HG02623 (cell line): Measurements from ENCODE around the gene RAC3.

Experiments used
- ATAC-seq: cut with Tn5 transposase; IDR thresholded peaks from one replicate; pipeline ENCODE4 v1.9.1; 2021; ENCODE audit warnings: moderate library complexity; ENCODE audit not compliant: unreplicated experiment

The RAC3 gene

DNA sequence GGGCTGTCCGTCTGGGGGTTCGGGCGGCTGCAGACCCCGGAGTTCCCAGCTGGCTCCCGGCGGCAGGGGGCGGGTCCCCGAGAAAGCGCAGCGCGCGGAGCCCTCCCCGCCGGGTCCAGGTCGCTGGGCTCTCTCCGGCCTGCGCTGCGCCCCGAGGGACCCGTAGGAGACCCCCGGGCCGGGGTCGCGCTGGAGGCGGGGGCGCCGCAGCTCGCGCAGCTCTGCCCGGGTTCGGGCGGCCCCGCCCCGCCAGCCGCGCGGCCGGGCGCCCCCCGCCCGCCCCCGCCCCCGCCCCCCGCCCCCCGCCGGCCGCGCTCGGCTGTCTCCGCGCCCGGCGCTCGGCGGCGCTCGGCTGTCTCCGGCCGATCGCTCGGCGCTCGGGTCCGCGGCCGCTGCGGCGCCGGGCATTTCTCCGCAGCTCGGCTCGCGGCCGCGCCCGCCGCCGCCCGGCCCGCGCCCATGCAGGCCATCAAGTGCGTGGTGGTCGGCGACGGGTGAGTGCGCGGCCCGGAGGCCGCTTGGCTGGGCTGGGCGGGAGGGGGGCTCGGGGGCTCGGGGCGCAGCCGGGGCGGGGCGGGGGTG, at the start of gene RAC3:
Gene RAC3, plus strand, starts transcription at position 376 of the 582 bp plus-strand sequence. Its CDS starts 84 bp downstream, at position 460.
- ATAC-seq: no peak

DNA sequence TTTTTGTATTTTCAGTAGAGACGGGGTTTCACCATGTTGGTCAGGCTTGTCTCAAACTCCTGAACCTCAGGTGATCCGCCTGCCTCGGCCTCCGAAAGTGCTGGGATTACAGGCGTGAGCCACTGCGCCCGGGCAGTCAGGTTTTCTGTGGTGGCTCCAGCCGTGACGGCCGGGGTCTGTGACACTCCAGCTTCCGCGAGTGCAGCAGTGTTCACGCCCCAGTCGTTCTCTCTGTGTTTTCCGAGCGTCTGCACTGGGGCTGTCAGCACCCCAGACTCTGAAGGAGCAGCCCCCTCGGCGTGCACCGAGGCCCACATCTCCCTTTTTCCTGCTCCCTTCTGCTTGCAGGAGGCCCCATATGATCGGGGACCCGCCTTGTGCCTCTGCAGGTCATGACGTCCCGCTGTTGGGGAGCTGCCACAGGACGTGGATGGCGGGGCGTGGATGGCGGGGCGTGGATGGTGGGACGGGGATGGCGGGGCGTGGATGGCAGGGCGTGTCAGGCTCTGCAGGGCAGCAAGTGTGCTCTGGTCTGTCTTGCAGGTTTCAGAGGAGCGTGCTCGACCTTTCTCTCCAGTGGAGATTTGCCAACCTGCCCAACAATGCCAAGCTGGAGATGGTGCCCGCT, 48.4 kb upstream of the RAC3 start:
- ATAC-seq: no peak

DNA sequence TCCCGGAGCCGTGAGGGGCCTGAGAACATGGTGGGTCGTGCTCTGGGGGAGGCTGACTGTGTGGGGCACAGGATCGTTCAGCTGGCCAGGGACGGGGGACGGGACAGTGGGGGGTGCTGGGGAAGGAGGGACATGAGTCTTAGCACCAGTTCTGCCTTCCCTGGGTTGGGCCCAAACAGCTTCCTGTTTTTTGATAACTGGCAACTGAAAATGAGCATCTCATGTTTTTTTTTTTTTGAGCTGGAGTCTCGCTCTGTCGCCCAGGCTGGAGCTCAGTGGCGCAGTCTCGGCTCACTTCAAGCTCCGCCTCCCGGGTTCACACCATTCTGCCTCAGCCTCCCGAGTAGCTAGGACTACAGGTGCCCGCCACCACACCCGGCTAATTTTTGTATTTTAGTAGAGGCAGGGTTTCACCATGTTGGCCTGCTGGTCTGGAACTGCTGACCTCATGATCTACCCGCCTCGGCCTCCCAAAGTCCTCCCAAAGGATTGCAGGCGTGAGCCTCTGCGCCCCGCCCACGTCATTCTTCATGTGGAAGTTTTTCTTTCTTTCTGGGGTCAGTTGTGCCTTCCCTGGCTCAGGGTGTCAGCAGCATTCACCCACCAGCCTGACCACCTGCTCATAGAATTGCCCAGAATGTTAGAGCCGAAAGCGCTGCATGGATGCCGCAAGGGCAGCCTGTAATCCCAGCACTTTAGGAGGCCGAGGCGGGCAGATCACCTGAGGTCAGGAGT, 47.7 kb upstream of the RAC3 start:
- ATAC-seq: no peak

DNA sequence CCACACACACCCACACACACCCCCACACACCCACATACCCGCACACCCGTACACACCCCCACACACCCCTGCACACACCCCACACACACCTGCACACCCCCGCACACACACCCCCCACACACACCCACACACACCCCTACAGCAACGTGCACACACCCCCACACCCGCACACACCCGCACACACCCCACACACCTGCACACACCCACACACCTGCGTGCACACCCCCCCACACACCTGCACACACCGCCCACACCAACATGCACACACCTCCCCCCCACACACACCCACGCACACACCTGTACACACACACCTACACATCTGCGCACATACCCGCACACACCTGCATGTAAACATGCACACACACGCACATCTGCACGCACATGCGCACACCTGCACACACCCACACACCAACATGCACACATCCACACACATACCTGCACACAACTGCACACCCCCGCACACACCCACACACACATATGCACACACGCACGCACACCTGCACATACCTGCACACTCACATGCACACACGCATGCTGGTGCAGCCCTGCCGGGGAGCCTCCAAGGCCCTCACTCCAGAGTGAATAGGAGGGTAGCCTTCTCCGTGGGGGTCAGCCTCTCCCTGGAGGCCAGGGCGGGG, 46.6 kb upstream of the RAC3 start:
- no peak for ATAC-seq

DNA sequence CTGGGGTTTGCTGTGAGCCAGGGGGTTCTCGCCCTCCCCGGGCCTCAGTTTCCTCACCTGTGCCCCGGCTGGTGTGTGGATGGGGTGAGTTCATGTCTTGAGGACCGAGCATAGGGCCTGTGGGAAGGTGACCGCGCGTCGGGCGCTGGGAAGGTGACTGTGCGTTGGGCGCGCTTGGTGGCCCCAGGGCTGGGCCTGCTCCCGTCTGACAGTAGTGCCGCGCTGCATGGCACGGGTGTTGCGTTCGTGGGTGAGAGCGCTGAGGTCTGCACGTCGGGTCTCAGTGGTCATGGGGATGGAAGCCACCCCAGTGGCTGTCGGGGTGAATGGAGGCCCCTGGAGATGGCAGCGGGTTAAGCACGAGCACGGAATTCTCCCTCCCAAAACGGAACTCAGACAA, 44.9 kb upstream of the RAC3 start:
- no peak for ATAC-seq

DNA sequence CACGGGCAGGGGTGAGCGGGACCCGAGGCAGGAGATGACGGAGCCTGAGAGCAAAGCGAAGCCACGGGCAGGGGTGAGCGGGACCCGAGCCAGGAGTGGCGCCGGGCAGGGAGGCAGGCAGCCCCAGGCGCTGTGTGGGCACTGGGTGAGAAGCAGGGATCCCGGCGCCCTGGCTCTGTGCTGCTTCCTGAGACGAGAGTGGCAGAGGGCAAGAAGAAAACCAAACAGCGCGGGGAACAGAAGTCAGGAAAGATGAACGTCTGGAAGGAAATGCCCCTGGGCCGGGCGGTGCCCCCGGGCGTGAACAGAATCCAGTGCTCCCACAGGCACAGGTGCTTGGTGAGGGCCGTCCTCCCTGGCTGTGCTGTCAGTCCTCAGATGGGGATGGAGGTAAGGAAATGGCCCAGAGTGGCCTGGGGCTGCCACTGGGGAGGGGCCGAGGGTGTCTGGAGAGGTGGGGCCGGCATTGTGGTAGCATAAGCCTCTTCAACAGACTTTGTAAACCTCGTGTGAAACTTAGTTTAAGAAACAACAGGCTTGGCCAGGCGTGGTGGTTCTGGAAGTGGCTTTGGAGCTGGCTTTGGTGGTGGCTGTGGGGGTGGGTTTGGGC, 44.2 kb upstream of the RAC3 start:
- ATAC-seq: no peak

DNA sequence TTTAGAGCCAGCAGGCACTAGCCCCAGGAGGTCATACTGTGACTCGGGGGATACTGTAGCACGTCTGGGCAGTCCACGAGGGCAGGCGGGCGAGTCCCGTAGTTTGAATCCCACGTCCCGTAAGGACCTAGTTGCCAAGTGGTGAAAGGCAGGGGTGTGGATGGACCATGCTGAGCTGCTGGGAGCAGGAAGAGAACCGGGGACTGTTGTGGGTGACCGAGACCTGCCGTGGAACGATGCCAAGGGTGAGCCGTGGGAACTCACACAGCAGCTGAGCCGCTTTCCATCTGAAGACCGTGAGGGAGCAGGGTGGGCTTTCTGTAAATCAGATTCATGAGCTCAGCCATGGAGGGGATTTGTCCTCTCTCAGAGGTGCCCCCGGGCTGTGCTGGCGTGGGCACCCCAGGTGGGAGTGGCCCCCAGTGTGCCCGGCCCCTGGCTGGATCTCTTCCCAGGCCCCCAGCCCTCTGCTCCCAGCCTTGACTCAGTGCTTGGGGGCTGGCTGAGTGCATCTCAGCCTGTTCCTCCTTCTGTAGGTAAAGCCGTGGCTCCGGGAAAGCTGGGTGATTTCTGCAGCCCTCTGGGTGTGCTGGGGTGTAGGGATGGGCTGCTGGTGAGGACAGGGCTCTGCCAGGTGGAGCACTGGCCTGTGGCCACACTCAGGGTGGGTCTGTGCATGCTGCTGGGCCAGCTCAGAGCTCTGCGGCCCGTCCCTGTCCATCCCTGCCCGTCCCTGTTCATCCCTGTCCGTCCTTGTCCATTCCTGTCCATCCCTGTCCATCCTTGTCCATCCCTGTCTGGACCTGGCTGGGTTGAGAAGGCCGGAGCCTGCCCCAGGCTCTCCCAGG, 40.4 kb upstream of the RAC3 start:
- no peak for ATAC-seq

DNA sequence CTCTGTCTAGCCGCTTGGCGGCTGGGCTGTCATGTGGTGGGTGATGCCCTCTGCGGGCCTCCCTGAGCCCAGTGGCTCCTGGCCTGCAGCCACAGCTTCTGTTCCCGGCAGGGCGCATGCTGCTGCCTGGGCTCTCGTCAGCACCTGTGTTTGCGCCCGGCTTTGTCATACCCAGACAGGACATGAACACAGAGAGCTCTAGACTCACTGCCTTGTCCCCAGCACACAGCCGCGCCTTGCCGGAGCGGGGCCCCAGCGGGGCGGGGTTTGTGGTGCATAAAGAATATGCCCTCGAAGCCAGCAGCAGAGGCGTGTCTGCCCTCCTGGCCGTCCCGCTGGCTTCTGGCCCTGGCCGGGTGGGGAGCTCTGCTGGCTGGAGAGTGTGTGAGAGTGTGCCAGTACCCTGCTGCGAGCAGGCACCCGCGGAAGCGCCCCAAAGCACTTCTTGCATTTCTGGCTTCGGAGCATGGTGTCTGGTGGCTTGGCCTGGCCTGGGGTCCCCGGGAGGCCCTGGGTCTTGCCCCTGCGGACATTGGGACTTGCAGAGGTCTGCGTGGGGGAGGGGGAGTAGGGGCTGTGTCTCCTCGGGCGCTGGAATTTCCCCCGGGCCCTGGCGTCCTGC, 39.7 kb upstream of the RAC3 start:
- no peak for ATAC-seq

DNA sequence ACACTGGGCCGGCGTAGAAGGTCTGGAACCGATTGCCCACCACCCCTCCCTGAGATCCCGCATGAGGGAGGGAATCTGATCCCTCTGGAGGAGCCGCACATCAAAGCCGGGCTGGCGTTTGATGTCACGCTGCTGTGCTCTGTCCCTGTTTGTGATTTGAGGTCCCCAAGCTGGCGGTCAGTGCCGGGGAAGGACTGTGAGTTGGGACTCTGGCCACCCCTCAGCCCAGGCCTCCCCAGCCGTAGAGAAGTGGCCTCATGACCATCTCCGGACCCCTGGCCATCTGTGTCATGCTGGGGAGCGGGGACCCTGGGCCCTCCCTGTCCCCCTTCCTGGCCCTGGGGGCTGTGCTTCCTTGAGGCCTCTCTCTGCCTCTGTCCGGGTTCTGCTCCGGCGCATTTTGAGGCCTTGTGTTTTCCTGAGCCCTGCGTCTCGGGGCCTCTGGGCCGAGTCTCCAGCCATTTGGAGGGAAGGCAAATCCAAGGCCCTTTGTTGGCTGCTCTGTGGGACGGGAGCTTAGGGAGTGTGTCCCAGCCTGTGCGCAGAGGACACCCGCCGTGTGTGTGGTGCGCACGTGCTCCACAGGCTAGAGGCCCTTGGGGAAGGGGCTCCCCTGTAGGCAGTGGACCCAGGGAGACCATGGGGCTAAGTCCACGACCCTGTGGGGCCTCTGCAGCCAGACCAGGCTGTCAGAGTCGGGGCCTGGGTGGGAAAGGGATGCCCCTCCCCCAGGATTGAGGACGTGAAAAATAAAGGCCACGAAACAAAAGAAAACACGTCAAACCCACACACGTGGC, 39.0 kb upstream of the RAC3 start:
- no peak for ATAC-seq

DNA sequence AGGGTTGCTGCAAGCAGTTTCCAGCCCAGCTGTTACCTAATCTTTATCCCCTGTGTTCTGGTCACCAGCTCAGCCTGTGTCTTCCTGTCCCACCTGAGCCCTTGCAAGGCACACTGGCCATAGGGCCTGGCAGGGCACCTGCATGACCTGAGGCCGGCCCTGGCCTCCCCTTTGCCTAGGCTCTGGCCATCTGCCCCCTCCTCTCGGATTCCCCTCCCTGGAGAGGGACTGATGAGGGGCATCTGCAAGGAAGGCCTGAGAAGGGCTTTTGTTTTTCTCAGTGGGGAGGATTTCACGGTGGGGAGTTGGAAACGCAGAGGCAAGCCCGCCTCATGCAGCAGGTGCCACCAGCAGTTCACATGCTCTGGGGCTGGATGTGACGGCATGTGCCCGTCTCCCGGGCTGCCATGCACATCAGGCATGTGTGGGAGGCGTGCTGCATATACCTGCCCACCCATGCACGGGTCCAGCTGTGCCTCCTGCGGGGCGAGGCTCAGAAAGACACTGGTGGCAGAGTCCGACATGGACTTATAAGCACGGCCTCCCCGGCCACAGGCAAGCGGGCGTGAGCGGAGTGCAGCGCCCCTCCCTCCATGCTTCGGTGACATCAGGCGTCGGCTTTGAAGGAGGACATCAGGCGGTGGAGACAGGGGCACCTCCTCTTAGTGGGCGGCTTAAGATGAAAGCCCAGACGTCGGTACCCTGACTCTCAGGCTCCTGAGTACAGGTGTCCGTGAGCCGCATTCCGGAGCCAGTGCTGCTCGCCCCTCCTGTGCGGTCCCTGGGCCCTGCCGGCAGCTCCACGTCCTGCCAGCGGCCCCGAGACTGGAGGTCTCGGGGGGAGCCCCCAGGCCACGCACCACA, 37.5 kb upstream of the RAC3 start:
- ATAC-seq: no peak

DNA sequence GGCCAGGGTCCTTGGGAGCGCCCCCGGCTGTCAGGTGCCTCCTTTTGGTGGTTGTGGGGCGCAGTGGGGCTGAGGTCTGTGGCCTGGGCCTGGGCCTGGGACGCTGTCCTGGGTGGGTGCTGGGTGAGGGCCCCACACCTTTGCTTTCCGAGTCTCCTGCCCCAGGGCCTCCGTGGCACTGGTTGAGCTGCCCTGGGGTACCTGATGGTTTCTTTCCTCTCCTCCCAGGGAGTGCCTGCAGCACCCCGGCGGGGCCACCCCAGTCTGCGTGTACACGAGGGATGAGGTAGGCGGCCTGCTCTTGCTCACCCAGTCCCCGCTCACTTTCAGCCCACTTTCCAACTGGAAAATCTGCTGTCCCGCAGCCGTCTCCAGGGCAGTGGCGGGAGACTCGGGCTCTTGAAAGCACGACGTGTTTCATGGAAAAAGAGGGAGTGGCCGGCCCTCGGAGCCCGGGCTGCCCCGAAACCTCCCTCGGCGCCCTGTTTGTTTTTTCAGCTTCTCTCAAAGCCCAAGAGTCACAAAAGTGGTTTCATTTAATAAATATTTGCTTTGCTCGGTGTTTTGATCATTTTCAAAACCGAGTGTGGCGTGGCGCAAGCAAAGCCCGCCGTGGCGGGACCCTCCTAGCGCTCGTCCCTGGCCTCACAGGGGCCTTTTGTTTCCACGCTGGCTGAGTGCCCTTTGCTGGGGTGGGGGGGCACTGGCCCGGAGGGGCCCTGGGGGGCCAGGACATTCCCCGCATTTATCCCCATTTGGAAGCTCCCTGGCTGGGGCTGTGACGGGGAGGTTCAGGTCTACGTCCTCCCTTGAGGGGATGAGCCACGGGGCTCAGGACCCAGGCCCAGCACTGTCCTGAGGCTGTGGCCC, 36.6 kb upstream of the RAC3 start:
- no peak for ATAC-seq

DNA sequence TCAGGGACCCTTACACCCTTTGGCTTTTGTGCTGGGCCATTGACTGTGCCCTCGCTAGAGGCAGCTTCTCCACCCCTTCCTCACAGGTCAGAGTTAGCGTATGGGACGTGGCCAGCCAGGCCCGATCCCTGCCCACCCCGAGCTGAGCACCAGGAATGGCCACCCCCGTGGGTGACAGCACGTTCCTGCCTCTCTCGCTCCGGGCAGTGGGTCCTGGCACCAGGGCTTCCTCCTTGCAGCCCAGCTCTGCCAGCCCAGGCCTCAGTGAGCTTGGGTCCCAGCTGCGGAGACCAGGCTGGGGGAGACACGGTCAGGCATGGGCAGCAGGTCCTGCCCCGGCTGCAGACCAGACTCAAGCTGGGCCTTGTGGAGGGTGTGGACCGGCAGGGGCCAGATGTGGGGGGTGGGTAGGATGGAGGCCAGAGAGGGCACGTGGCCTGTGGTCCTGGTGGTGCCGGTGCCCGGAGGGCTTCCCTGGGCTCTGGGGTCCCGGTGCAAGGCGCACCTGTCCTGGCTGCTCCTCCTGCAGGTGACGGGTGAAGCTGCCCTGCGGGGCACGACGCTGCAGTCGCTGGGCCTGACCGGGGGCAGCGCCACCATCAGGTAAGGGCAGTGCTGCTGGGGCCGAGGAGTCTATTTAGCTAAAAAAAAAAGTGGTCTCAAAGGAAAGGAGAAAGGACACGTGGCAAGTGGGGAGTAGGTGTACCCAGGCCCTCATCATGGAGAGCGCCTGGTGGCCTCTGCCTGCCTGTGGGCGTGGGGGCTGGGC, 35.8 kb upstream of the RAC3 start:
- ATAC-seq: no peak

DNA sequence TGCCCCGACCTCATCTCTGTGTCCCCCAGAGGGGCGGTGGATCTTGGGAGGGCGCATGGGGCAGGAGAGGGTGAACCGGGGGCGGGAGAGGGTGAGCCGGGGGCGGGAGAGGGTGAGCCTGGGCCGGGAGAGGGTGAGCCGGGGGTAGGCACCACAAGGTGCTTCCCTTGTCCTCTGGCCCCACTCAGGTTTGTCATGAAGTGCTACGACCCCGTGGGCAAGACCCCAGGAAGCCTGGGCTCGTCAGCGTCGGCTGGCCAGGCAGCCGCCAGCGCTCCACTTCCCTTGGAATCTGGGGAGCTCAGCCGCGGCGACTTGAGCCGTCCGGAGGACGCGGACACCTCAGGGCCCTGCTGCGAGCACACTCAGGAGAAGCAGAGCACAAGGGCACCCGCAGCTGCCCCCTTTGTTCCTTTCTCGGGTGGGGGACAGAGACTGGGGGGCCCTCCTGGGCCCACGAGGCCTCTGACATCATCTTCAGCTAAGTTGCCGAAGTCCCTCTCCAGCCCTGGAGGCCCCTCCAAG, 35.2 kb upstream of the RAC3 start:
- no peak for ATAC-seq

DNA sequence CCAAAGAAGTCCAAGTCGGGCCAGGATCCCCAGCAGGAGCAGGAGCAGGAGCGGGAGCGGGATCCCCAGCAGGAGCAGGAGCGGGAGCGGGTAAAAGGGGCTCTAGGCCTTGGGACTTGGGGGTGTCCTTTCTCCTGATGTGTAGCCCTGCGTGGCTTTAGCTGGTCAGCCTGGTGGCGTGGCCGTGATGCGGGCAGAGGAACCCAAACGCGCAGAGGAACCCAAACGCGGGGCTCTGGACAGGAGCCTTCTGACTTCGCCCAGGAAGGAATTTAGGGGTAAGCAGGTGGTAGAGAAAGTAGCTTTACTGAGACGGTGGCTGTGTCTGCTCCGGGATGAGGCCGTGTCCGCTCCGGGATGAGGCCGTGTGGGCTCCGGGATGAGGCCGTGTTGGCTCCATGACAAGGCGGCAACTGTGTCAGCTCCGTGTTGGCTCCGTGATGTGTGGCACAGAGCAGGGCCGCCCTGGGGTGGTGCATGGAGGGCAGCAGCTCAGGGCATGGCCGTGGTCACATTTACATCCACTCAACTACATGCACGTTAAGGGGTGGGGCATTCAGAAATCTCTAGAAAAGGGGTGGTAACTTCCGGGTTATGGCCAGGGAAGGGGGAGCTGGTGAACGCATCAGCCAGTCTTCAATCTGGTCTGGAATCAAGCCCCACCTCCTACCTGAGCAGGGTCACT, 34.6 kb upstream of the RAC3 start:
- no peak for ATAC-seq

DNA sequence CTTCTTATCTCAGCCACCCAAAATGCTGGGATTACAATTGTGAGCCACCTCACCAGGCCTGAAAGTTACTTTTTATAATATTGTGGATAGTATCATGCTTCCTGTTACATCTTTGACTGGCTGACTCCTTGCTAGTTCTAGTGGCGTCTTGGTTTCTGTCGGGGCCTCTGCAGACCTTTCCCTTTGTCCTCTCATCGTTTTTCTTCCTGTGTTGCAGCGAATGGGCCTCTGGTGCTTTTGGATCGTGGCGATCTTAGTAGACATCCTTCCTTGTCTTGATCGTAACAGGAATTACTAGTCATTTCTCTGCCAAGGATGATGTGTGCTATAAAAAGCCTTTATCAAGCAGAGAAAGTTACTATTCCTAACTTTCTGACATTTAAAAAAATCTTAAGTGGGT, 33.3 kb upstream of the RAC3 start:
- no peak for ATAC-seq
